Hematopoietic multipotent progenitor cell (in vitro differentiated cells): ENCODE data around the gene OTUD4. TPM values are rescaled to one million over a fixed set of nuclear protein-coding genes. Genes with fewer than 3 reads are reported as not detected.
A peak's percentile ranks its signal among the peaks of the same experiment; 100 is the strongest.
"Not testable (repeated sequence)": the region's sequence is repeated elsewhere in the genome, so short reads cannot be mapped to it uniquely, and the experiment has no call there.

ENCODE experiments used
- DNase-seq, 3 donors: peaks; one replicate each; pipeline ENCODE4 v3.0.0-alpha.2; 2011 to 2015; ENCODE audit warnings: low read depth in 2 of 3, low spot score in 2 of 3
- total RNA-seq: library from RNA; depleted of rRNA; stranded (reverse); fragments of >200 nt; gene quantifications from one replicate; pipeline ENCODE4 v1.2.3, GENCODE V29; 2012

OTUD4 gene, protein sequence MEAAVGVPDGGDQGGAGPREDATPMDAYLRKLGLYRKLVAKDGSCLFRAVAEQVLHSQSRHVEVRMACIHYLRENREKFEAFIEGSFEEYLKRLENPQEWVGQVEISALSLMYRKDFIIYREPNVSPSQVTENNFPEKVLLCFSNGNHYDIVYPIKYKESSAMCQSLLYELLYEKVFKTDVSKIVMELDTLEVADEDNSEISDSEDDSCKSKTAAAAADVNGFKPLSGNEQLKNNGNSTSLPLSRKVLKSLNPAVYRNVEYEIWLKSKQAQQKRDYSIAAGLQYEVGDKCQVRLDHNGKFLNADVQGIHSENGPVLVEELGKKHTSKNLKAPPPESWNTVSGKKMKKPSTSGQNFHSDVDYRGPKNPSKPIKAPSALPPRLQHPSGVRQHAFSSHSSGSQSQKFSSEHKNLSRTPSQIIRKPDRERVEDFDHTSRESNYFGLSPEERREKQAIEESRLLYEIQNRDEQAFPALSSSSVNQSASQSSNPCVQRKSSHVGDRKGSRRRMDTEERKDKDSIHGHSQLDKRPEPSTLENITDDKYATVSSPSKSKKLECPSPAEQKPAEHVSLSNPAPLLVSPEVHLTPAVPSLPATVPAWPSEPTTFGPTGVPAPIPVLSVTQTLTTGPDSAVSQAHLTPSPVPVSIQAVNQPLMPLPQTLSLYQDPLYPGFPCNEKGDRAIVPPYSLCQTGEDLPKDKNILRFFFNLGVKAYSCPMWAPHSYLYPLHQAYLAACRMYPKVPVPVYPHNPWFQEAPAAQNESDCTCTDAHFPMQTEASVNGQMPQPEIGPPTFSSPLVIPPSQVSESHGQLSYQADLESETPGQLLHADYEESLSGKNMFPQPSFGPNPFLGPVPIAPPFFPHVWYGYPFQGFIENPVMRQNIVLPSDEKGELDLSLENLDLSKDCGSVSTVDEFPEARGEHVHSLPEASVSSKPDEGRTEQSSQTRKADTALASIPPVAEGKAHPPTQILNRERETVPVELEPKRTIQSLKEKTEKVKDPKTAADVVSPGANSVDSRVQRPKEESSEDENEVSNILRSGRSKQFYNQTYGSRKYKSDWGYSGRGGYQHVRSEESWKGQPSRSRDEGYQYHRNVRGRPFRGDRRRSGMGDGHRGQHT
- 19.9 TPM for total RNA-seq

DNA sequence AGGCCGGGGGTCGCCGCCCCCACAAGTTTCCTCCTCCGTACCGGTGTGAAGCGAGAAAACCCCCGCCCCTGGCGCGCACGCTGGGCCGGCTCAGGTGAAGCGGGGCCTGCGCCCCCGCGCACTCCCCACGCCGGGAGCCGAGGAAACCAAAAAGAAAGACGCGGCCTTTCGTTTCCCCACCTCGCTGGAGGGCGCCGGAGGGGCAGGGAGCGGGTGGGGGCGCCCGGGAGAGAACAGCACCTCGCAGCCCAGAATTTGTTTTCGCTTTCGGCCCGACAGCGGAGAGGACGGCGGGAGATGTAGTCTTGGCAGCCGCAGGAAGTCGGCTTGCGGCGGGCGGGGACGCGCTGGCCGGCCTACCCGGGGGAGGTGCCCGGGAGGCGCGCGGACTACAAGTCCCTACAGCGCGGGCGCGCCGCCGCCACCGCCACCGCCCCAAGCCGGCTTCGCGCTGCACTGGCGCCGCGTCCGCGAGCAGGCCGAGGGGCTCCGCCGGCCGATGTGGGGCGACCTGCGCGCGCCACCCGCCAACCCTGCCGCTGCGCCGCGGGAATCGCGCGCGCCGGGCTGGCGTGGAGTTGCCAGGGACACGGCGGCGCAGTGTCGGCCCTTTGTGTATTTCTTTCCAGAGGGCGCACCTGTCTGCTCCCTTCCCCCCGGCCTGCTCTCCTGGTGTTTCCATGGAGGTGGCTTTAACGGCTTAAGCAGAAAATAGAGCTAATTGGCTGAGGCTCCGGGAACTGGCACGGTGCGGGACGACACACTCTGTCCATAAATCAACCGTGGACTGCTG, at the start of gene OTUD4:
Gene OTUD4 (minus strand): TSS at position 292 of the 793 bp plus-strand sequence. CDS start 616 bp downstream, outside the sequence.
- DNase-seq: peak; percentile 85 to 97 (median 97)

DNA sequence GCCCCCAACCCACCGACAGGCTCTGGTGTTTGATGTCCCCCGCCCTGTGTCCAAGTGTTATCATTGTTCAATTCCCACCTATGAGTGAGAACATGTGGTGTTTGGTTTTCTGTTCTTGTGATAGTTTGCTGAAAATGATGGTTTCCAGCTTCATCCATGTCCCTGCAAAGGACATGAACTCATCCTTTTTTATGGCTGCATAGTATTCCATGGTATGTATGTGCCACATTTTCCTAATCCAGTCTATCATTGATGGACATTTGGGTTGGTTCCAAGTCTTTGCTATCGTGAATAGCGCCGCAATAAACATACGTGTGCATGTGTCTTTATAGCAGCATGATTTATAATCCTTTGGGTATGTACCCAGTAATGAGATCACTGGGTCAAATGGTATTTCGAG, 42.8 kb upstream of the OTUD4 start:
- not testable (repeated sequence) for DNase-seq

DNA sequence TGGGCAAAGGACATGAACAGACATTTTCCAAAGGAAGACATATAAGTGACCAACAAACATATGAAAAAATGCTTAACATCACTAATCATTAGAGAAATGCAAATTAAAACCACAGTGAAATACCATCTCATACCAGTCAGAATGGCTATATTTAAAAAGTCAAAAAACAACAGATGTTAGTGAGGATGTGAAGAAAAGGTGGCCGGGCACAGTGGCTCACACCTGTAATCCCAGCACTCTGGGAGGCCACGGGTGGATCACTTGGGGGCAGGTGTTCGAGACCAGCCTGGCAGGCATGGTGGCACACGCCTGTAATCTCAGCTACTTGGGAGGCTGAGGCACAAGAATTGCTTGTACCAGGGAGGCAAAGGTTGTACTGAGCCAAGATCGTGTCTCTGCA, 41.1 kb upstream of the OTUD4 start:
- DNase-seq: not testable (repeated sequence)

DNA sequence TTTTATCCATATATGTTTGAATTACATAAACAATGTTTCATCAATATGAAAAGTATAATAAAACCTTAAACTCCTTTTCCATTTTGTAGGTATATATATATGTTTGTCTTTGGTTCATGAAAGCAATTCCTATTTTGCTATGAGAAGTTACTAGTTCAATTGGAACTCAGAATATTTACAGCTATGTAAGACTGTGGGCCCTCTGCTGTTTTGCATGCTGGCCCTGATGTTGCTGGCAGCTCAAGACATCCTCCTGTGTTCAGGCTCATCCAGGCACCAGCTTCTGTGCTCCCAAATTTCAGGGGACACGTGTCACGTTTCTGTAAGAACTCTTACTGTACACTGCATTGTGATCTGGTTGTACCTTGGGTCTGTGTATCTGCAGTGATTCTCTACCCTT, 38.7 kb upstream of the OTUD4 start:
- no peak for DNase-seq

DNA sequence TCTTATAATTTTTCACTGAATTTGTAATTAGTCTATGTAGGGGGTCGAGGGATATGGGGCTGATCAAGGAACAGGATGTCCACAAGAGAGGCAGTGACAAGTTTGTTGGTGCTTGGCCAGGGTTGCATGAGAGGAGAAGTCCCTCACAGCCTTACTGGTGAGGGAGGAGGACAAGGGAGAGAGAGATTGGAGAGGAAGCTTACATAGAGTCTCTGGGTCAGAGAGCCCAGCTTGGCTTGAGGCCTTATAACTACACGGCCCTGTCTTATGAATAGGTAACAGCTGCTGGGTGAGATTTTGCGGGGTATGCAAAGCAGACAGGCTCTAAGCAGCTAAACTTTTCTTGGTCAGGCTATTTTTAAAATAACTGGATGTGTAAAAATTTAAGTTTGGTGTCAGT, 37.9 kb upstream of the OTUD4 start:
- no peak for DNase-seq

DNA sequence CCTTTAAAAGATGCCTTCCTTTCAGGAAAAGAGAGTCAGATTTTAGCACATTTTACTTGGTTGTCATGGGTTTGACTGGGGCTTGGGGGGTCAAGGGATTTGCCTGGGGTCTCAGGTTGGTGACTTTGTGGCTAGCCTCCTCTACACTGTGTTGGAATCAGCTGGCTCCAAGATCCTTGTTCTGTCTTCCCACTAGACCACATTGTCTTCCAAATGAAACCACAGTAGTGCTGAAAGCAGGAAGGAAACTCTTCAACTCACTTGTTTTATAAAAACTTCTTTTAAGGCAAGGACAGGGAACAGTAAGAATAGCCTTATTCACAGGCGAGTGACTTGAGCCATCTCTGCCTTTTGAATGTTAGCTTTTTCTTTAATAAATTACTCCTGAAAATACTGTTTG, 37.0 kb upstream of the OTUD4 start:
- DNase-seq: no peak

DNA sequence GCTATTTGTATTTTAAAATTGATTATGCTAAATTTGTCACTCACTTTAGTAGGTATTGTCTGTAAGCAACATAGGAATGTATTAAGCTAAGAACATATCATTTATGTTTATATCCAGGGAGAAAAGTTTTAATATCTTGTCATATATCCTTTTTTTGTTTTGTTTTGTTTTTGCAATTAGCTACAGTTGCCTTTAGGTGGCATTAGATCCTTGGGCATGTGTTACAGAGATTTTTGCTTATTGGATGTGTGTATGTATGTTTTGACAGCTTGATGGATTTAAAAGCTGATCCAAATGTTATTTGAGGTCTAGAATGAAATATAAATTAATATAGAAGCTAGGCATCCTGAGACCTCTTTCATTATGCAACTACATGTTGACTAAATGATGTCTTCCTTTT, 36.1 kb upstream of the OTUD4 start:
- DNase-seq: peak in 2 of 3 donors; percentile 10 to 26

DNA sequence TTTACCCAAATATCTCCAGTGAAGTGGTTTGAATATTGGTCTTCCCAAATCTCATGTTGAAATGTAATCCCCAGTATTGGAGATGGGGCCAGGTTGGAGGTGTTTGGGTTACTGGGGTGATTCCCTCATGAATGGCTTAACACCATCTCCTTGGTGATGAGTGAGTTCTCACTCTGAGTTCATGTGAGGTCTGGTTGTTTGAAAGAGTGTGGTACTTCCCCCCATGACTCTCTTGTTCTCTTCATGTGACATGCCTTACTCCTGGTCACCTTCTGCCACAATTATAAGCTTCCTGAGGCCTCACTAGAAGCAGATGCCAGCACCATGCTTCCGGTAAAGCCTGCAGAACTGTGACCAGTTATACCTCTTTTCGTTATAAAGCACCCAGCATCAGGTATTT, 32.9 kb upstream of the OTUD4 start:
- no peak for DNase-seq

DNA sequence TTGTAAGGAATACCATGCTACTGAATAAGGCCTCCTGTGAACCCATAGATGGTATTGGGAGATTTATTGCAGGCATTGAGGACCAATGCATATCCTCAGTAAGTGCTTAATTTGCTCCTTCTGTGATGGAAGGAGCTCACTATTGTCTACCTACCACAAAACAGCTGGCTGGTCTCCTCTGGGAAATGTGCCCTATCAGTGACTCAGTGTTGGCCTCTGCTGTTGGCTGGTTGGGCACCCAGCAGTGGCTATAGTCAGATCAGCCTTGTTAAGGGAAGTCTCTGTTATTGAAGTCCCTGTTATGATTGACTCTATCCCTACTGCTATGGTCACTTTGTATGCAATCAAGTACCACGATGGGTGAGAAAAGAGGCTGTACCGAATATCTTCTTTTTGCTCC, 27.5 kb upstream of the OTUD4 start:
- no peak for DNase-seq

DNA sequence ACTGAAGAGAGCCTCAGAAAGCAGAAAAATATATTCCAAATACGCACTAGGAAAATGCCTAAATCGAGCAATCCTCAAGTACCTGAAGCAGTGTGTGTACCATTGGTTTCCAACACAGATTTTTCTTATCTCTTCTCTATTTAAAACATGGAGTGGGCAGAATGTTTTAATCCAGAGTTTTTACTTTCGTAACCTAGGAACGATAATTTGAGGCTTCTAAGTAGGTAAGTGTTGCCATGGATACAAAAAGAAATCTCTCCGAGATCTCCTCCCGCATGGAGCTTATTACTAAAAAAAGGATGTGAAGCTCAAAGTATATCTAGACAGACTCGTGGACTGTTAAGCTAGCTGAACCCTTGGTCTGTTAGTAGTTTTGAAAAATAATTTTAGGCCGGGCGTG, 23.0 kb upstream of the OTUD4 start:
- no peak for DNase-seq

DNA sequence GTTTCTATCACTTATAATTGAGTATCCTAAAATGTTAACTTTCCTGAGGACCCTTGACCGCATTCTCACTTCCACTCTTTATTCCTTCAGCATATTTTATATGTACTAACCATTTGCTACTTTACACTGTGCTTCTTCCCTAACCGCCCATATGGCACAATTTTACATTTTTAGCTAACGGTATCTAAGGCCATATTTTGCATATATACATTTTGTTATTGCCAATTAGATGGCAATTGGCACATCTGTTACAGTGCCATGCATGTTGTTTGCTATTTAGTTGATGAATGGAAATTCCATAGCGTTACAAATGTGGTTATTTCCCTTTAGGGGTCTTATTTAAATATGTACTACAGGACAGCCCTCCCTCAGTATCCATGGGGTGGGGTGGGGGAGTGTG, 20.0 kb upstream of the OTUD4 start:
- no peak for DNase-seq

DNA sequence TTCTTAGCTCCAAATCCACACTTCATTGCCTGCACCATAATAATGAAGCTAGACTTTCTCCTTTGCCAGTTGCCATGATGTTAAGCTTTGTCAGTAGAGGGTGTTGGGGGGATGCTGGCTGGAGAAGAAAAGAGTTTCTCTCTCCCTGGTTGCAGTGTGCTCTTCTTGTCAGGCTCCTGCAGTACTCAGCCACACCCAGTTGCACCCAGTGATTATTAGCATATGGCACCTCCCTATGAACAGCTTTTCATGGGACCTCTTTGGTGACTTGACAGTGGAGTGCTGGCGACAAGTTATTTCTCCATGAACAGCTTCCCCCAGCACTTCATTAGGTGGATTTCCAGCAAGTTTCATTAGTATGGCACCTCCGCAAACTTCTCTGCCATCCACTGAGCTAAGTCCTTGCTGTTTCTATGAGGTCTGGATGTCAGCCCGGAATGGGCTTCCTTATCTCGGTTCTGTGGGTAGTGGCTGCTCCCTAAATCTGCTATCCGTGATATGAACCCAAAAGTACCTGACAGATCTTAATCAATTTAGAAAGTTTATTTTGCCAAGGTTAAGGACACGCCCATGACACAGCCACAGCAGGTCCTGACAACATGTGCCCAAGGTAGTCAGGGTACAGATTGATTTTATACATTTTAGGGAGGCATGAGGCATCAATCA, 18.8 kb upstream of the OTUD4 start:
- DNase-seq: no peak

DNA sequence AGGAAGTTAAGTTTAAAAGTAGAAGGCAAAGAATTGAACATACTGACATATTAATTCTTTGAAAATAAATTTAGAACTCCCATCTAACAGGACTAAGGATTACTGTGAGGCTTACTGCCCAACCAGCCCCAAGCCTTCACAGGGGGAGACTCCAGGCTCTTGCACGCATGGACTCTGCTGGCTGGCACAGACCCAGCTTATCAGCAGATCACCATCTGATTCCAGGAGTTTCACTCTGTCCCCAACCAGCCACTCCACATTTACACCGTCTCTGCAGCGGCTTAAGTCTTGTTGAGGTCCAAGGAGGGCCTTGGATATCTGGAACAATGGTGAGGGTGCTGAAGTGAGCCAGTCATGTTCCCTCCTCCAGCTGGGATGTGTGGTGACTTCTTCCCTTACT, 16.4 kb upstream of the OTUD4 start:
- no peak for DNase-seq

DNA sequence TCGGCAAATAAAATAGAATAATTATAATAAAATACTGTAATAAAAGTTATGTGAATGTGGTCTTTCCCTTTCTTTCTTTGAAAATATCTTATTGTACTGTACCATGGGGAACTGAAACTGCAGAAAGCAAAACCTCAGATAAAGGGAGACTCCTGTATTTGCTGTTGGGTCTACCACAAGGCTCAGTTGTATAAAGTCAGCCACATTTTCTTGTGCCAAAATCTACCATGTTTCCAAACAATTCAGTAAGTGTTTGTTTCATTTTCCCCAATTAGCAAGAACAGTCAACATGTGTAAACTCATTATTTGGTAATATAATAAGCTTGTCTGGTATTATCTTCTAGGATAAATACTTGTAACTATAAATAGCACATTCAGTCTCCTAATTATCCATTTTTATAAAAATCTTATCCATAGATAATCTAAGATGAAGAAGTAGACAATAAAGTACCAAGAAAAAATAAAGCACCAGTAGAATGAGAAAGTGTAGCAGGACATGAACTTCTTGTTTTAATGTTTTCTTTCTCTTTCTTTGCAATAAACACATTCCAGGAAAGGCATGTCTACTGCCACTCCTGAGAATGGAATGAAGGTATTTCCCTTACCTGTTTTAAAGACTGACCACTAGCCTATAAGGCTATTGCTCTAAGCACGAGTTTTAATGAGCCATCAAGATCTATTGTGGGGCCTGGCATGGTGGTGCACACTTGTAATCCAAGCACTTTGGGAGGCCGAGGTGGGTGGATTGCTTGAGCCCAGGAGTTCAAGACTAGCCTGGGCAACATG, 15.0 kb upstream of the OTUD4 start:
- DNase-seq: no peak

DNA sequence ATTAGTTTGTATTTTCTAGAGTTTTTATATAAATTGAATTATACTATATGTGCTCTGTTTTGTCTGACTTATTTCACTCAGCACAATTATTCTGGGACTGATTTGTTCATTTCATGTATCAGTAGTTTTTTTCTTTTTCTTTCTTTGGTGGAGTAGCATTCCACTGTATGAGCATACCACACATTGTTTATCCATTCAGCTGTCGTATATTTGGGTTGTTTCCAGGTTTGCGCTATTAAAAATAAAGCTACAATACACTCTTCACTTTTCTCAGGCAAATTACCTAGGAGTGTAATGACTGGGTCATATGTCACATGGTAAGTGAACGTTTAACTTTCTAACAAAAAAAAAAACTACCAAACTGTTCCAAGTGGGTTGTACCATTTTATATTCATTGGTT, 9.6 kb upstream of the OTUD4 start:
- DNase-seq: no peak

DNA sequence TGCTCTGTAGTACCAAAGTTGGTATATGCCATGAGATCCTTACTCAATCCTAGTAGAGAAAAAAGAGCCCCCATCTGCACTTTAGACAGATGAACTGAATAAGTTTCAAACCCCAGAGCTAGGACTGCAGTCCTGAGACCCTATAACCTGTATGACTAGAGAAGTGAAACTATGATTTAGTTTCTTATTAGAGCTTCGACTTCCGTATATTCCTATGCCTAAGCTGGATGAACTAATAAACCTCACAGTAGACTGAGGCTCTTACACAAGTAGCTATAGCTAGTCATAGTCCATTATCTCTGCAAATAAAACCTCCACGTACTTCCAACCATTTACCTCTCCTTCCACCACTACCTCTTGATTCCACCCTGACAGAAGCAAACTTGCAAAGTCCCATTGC, 6.3 kb upstream of the OTUD4 start:
- no peak for DNase-seq

DNA sequence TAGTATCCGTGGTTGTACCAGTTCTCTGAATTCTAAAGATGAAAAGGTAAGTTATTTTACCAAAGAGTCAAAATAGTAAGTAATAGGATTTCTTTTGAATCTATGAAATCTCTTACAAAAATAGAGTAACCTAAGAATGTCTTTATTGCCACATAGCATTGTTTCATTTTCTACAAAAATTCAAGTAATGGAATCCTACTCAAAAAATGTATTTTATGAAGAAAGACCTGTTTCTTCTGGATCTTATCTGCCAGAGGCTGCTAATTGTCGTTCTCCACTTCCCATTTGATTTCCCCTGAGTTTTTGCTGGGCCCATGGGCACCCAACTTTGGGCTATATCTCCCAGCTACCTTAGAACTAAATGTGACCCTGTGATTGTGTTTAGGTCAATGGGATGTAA, 3.2 kb upstream of the OTUD4 start:
- DNase-seq: no peak

DNA sequence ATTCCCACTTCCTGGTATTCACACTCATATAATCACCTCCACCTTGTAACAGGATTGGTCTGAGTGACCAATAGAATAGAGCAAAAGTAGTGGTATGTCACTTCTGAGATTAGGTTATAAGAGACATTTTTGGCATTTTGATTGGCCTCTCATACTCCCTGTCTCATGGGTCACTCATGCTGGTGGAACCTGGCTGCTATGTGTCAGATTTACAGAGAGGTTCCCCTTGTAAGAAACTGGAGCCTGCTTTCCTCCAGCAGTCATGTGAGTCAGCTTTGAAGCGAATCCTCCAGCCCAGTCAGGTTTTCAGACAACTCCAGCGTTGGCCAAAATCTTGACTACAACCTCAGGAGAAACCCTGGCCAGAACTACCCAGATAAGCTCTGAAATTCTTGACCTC, 2.6 kb upstream of the OTUD4 start:
- DNase-seq: no peak

DNA sequence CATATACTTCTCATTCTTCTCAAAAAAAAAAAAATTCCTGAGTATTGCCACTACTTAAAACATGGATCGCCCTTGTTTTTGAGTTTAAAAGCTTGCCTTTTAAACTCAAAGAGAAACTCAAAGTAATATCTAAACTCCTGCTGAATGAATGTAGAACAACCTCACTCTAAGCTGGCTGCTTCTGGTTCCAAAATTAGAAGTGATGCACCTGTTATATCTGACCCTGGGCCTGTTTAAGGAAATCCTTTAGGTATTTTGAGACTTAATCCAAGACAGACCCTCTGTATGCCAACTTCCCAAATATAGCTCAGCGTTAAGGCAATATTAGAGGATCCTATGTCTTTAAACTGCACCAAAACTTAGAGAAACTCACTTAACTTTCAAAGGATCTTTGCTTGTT, 1.8 kb upstream of the OTUD4 start:
- no peak for DNase-seq
